Prostate gland (tissue), 2 donors: ENCODE results near the gene KCND3.

Experiments
- POLR2A ChIP-seq: fragments of 450-650 bp; IDR thresholded peaks from one replicate; pipeline ENCODE4 v1.6.1; 2016; ENCODE audit warnings: antibody characterized with exemption, mild to moderate bottlenecking
- TF ChIP-seq, protein P1 (sequence below), 4 experiments: fragments of 200-600 bp in 2 of 4; fragments of 450-650 bp in 2 of 4; sonication (generic) in 2 of 4; IDR thresholded peaks; 1 replicate in 3 of 4; 2 replicates in 1 of 4; pipeline ENCODE4 v1.5.1; 2016 to 2019; ENCODE audit warnings: antibody characterized with exemption in 4 of 4, mild to moderate bottlenecking in 2 of 4, moderate library complexity in 2 of 4

DNA sequence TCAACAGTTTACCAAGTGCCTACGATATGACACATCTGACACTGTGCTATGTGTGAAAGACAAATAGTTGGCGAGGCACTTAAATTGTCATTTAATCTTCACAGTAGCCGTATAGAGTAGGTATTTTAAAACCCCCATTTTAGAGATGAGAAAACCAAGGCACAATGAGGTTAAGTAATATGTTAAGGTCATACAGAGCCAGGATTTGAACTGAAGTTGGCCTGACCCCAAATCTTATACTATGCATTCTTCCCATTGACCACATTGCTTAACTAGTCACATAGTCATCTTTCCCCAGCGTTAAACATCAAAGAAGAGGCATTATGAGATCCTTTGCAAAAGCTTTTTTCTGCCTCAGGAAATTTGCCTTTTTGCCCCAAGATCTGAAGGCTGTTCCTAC lies 254.1 kb downstream of the KCND3 start:
- no peak for TF ChIP-seq POLR2A
- TF ChIP-seq, protein P1, sequence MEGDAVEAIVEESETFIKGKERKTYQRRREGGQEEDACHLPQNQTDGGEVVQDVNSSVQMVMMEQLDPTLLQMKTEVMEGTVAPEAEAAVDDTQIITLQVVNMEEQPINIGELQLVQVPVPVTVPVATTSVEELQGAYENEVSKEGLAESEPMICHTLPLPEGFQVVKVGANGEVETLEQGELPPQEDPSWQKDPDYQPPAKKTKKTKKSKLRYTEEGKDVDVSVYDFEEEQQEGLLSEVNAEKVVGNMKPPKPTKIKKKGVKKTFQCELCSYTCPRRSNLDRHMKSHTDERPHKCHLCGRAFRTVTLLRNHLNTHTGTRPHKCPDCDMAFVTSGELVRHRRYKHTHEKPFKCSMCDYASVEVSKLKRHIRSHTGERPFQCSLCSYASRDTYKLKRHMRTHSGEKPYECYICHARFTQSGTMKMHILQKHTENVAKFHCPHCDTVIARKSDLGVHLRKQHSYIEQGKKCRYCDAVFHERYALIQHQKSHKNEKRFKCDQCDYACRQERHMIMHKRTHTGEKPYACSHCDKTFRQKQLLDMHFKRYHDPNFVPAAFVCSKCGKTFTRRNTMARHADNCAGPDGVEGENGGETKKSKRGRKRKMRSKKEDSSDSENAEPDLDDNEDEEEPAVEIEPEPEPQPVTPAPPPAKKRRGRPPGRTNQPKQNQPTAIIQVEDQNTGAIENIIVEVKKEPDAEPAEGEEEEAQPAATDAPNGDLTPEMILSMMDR (IDR thresholded peaks at IDR 0.05): no peak
